CD4-positive, alpha-beta memory T cell (primary cell): Measurements from ENCODE around the gene CROCC. TPM values are rescaled to one million over a fixed set of nuclear protein-coding genes. Genes with fewer than 3 reads are reported as not detected.
"Not testable (repeated sequence)": the region's sequence is repeated elsewhere in the genome, so short reads cannot be mapped to it uniquely, and the experiment has no call there.

Experiments
- CTCF ChIA-PET: fragments of 350-600 bp; sonication (Branson Sonifier 250); formaldehyde crosslinking; loops from one replicate; lab custom pipeline; 2021; ENCODE audit warnings: inconsistent platforms; ENCODE audit not compliant: partially characterized antibody; lab: Charles Lee
- POLR2A ChIA-PET: fragments of 350-600 bp; sonication (Branson Sonifier 250); formaldehyde crosslinking; loops from one replicate; lab custom pipeline; 2021; ENCODE audit not compliant: partially characterized antibody; lab: Charles Lee
- DNase-seq, 5 donors: peaks; one replicate each; pipeline versions ENCODE4 v3.0.0 to v3.0.0-alpha.2; 2020 to 2022; ENCODE audit warnings: mixed read lengths in 1 of 5
- H3K27ac ChIP-seq: one replicate; pipeline ENCODE4 v1.7.0; 2013; ENCODE audit warnings: low read depth, low read length
- H3K27me3 ChIP-seq: 2 replicates; pipeline ENCODE4 v1.7.0; 2013; ENCODE audit warnings: mild to moderate bottlenecking, low read length, moderate library complexity; ENCODE audit not compliant: insufficient read depth
- H3K36me3 ChIP-seq: 2 replicates; pipeline ENCODE4 v1.7.0; 2013; ENCODE audit warnings: mild to moderate bottlenecking, low read length, moderate library complexity; ENCODE audit not compliant: insufficient read depth
- H3K4me1 ChIP-seq: 2 replicates; pipeline ENCODE4 v1.7.0; 2013; ENCODE audit warnings: mild to moderate bottlenecking, low read length, moderate library complexity; ENCODE audit not compliant: insufficient read depth
- H3K4me3 ChIP-seq, 2 donors: one replicate each; pipeline ENCODE4 v1.7.0; 2013; ENCODE audit warnings: low read length in 2 of 2, mild to moderate bottlenecking in 1 of 2
- H3K9me3 ChIP-seq, 2 donors: one replicate each; pipeline ENCODE4 v1.7.0; 2013; ENCODE audit warnings: low read length in 2 of 2, control low read depth in 1 of 2; ENCODE audit not compliant: control insufficient read depth in 1 of 2
- H3K27ac Mint-ChIP-seq, 7 donors: one replicate each; pipeline ENCODE4 v1.8.0; 2020 to 2021; ENCODE audit warnings: mixed read lengths in 7 of 7, mild to moderate bottlenecking in 6 of 7, inconsistent platforms in 3 of 7, moderate library complexity in 3 of 7
- H3K27me3 Mint-ChIP-seq, 2 donors: one replicate each; pipeline ENCODE4 v1.8.0; 2020 to 2021; ENCODE audit warnings: mixed read lengths in 2 of 2
- H3K36me3 Mint-ChIP-seq, 2 donors: one replicate each; pipeline ENCODE4 v1.8.0; 2020 to 2021; ENCODE audit warnings: mixed read lengths in 2 of 2, inconsistent platforms in 1 of 2, mild to moderate bottlenecking in 1 of 2
- H3K4me1 Mint-ChIP-seq, 4 donors: one replicate each; pipeline ENCODE4 v1.8.0; 2020 to 2021; ENCODE audit warnings: mixed read lengths in 4 of 4, mild to moderate bottlenecking in 1 of 4
- H3K4me3 Mint-ChIP-seq, 8 donors: one replicate each; pipeline ENCODE4 v1.8.0; 2020 to 2021; ENCODE audit warnings: mixed read lengths in 8 of 8, mild to moderate bottlenecking in 7 of 8, moderate library complexity in 6 of 8, inconsistent platforms in 3 of 8
- H3K9me3 Mint-ChIP-seq, 8 donors: one replicate each; pipeline ENCODE4 v1.8.0; 2020 to 2021; ENCODE audit warnings: mixed read lengths in 8 of 8, mild to moderate bottlenecking in 5 of 8, inconsistent platforms in 3 of 8, moderate library complexity in 1 of 8
- intact Hi-C: fragments of 100-400 bp; cut with micrococcal nuclease; formaldehyde crosslinking; loops from one replicate; pipeline ENCODE4 v1.15.1; 2023
- polyA plus RNA-seq, 2 donors: library from polyadenylated mRNA; unstranded; fragments of 300-500 nt; fragmentation: Illumina TruSeq; gene quantifications; one replicate each; pipeline ENCODE4 v1.2.3, GENCODE V29; 2021
- total RNA-seq, 2 experiments: library from RNA; stranded (reverse); gene quantifications; one replicate each; pipeline ENCODE4 v1.2.3, GENCODE V29; 2021

CROCC gene
- total and polyA plus RNA-seq, 4 experiments from 2014 or later: 0.77 to 91.7 (median 46.7) TPM

GRCh38 chr1:16898298-16898697 lies 23.4 kb upstream of the CROCC start:
- H3K27me3 ChIP-seq, CTCF ChIA-PET, H3K4me3 ChIP-seq, DNase-seq, H3K27ac ChIP-seq, H3K36me3 Mint-ChIP-seq, H3K27me3 Mint-ChIP-seq, intact Hi-C loops, H3K9me3 Mint-ChIP-seq, H3K9me3 ChIP-seq, H3K36me3 ChIP-seq: not testable (repeated sequence)
- Mint-ChIP-seq H3K27ac (peak overlapping the region in 6 of 7 donors; percentile 15 to 92 (median 32)), H3K4me3 (peak overlapping the region in 1 of 8 donors; percentile 67), H3K4me1 (peaks cover 22 to 50% (median 36%) of the 10 kb centered on the region in 4 donors)
- POLR2A ChIA-PET: interaction anchor here (0.6 kb wide), 1 partner anchor 17 kb away, joined by 3 read pairs; no protein-coding TSS in a partner anchor
- H3K4me1 ChIP-seq: peaks cover 27% of the 10 kb centered on the region

- not testable (repeated sequence) for H3K9me3 ChIP-seq
These were observed 22.7 kb upstream of the CROCC start for GRCh38 chr1:16899020-16899419.

GRCh38 chr1:16900751-16901150 lies 21.0 kb upstream of the CROCC start:
- peak overlapping the region in 4 of 7 donors; percentile 22 to 62 (median 44) for H3K27ac Mint-ChIP-seq
- Histone ChIP-seq H3K4me3 (no peak overlapping the region), H3K36me3 (no peaks in the 10 kb centered on the region), H3K9me3 (no peaks in the 10 kb centered on the region), H3K27me3 (no peaks in the 10 kb centered on the region), H3K27ac (no peak overlapping the region), H3K4me1 (peaks cover 36% of the 10 kb centered on the region)
- H3K4me1 Mint-ChIP-seq: peaks cover 21 to 51% (median 33%) of the 10 kb centered on the region in 4 donors
- ChIA-PET CTCF (interaction anchor here (0.8 to 2.4 kb wide), 4 partner anchors 15 to 192 kb away, joined by 3 to 6 read pairs (median 4); no protein-coding TSS in a partner anchor), POLR2A (no interaction called here)
- intact Hi-C loops: loop anchor here (10.0 kb wide), 1 partner anchor 1066 kb away; no protein-coding TSS in a partner anchor
- H3K27me3 Mint-ChIP-seq: no peaks in the 10 kb centered on the region
- no peak overlapping the region for H3K4me3 Mint-ChIP-seq
- H3K36me3 Mint-ChIP-seq: no peaks in the 10 kb centered on the region
- no peak for DNase-seq
- peaks cover 0 to 1% (median 0%) of the 10 kb centered on the region in 8 donors for H3K9me3 Mint-ChIP-seq

More at GRCh38 chr1:16899020-16899419, 22.7 kb upstream of the CROCC start:
- H3K27ac Mint-ChIP-seq, H3K36me3 Mint-ChIP-seq, H3K4me3 ChIP-seq, H3K27me3 ChIP-seq, H3K4me3 Mint-ChIP-seq, H3K9me3 Mint-ChIP-seq, intact Hi-C loops, H3K27ac ChIP-seq, H3K27me3 Mint-ChIP-seq, DNase-seq, CTCF ChIA-PET, H3K36me3 ChIP-seq: not testable (repeated sequence)
- H3K4me1 ChIP-seq: peaks cover 33% of the 10 kb centered on the region
- H3K4me1 Mint-ChIP-seq: peaks cover 25 to 56% (median 39%) of the 10 kb centered on the region in 4 donors
- POLR2A ChIA-PET: interaction anchor here (0.6 to 1.3 kb wide), 4 partner anchors 14 to 385 kb away, joined by 3 read pairs; partner anchors contain the start of gene RNU1-1

- not testable (repeated sequence) for DNase-seq, H3K36me3 Mint-ChIP-seq, H3K4me3 ChIP-seq, H3K27ac ChIP-seq, H3K27me3 Mint-ChIP-seq, H3K9me3 ChIP-seq, H3K27me3 ChIP-seq, H3K9me3 Mint-ChIP-seq, H3K36me3 ChIP-seq
- Mint-ChIP-seq H3K4me3 (peak overlapping the region in 1 of 8 donors; percentile 50), H3K27ac (peak overlapping the region in 6 of 7 donors; percentile 20 to 84 (median 66)), H3K4me1 (peaks cover 19 to 49% (median 31%) of the 10 kb centered on the region in 4 donors)
- ChIA-PET POLR2A (interaction anchor here (1.2 kb wide), 1 partner anchor 13 kb away, joined by 6 read pairs; no protein-coding TSS in a partner anchor), CTCF (interaction anchor here (0.8 to 2.4 kb wide), 5 partner anchors 12 to 202 kb away, joined by 3 to 6 read pairs (median 4); no protein-coding TSS in a partner anchor)
- H3K4me1 ChIP-seq: peaks cover 39% of the 10 kb centered on the region
- intact Hi-C loops: loop anchor here (10.0 kb wide), 1 partner anchor 1067 kb away; no protein-coding TSS in a partner anchor
These were observed 20.4 kb upstream of the CROCC start for GRCh38 chr1:16901371-16901770.

- Mint-ChIP-seq H3K27ac (peak overlapping the region in 1 of 7 donors; percentile 85), H3K27me3 (no peaks in the 10 kb centered on the region), H3K36me3 (no peaks in the 10 kb centered on the region), H3K4me3 (no peak overlapping the region), H3K9me3 (peaks cover 0 to 6% (median 2%) of the 10 kb centered on the region in 8 donors), H3K4me1 (peaks cover 12 to 39% (median 20%) of the 10 kb centered on the region in 4 donors)
- no peaks in the 10 kb centered on the region for H3K9me3 ChIP-seq
- ChIA-PET POLR2A (interaction anchor here (0.6 to 4.7 kb wide), 6 partner anchors 10 to 287 kb away, joined by 3 to 82 read pairs (median 18); no protein-coding TSS in a partner anchor), CTCF (interaction anchor here (0.7 to 1.5 kb wide), 6 partner anchors 13 to 462 kb away, joined by 3 to 5 read pairs (median 4); partner anchors contain the start of gene NECAP2)
- no peak for DNase-seq
- intact Hi-C loops: loop anchor here (10.0 kb wide), 1 partner anchor 1068 kb away; no protein-coding TSS in a partner anchor
- H3K4me1 ChIP-seq: peaks cover 35% of the 10 kb centered on the region
- H3K4me3 ChIP-seq: peak overlapping the region in 1 of 2 donors; percentile 66
- peak overlapping the region; percentile 97 for H3K27ac ChIP-seq
- no peaks in the 10 kb centered on the region for H3K36me3 ChIP-seq
- H3K27me3 ChIP-seq: no peaks in the 10 kb centered on the region
These were observed 18.7 kb upstream of the CROCC start for GRCh38 chr1:16903054-16903453.

GRCh38 chr1:16903458-16903796 lies 18.3 kb upstream of the CROCC start:
- H3K27me3 Mint-ChIP-seq: no peaks in the 10 kb centered on the region
- POLR2A ChIA-PET: interaction anchor here (0.6 to 4.7 kb wide), 15 partner anchors 11 to 1069 kb away, joined by 3 to 82 read pairs (median 9); partner anchors contain the start of genes CROCC and NECAP2
- Histone ChIP-seq H3K4me3 (peak overlapping the region; percentile 13 to 66), H3K27me3 (no peaks in the 10 kb centered on the region), H3K4me1 (peaks cover 35% of the 10 kb centered on the region), H3K27ac (peak overlapping the region; percentile 97), H3K36me3 (no peaks in the 10 kb centered on the region), H3K9me3 (no peaks in the 10 kb centered on the region)
- no peak overlapping the region for H3K4me3 Mint-ChIP-seq
- no peaks in the 10 kb centered on the region for H3K36me3 Mint-ChIP-seq
- no peak for DNase-seq
- CTCF ChIA-PET: interaction anchor here (1.0 to 1.6 kb wide), 5 partner anchors 13 to 463 kb away, joined by 4 to 5 read pairs (median 4); partner anchors contain the start of gene NECAP2
- intact Hi-C loops: loop anchor here (10.0 kb wide), 1 partner anchor 1069 kb away; no protein-coding TSS in a partner anchor
- peaks cover 12 to 39% (median 18%) of the 10 kb centered on the region in 4 donors for H3K4me1 Mint-ChIP-seq
- H3K9me3 Mint-ChIP-seq: peaks cover 0 to 6% (median 2%) of the 10 kb centered on the region in 8 donors
- peak overlapping the region in 1 of 7 donors; percentile 85 for H3K27ac Mint-ChIP-seq
